Mammary epithelial cell (primary cell): Measurements from ENCODE around the gene UBE2J2.

ENCODE experiments used
- EZH2 ChIP-seq: IDR thresholded peaks from 2 replicates; pipeline ENCODE4 v1.6.1; 2012; ENCODE audit warnings: low read length, inconsistent platforms, borderline replicate concordance
- TF ChIP-seq, protein P1 (sequence below), 2 donors: IDR thresholded peaks in 1 of 2; conservative IDR thresholded peaks in 1 of 2; 2 replicates each; pipeline ENCODE4 v1.5.1; 2011 to 2012; ENCODE audit warnings: inconsistent platforms in 2 of 2, low read length in 2 of 2, mild to moderate bottlenecking in 2 of 2, control low read depth in 1 of 2, low read depth in 1 of 2; ENCODE audit not compliant: insufficient read depth in 1 of 2; ENCODE audit errors: extremely low read depth in 1 of 2

DNA sequence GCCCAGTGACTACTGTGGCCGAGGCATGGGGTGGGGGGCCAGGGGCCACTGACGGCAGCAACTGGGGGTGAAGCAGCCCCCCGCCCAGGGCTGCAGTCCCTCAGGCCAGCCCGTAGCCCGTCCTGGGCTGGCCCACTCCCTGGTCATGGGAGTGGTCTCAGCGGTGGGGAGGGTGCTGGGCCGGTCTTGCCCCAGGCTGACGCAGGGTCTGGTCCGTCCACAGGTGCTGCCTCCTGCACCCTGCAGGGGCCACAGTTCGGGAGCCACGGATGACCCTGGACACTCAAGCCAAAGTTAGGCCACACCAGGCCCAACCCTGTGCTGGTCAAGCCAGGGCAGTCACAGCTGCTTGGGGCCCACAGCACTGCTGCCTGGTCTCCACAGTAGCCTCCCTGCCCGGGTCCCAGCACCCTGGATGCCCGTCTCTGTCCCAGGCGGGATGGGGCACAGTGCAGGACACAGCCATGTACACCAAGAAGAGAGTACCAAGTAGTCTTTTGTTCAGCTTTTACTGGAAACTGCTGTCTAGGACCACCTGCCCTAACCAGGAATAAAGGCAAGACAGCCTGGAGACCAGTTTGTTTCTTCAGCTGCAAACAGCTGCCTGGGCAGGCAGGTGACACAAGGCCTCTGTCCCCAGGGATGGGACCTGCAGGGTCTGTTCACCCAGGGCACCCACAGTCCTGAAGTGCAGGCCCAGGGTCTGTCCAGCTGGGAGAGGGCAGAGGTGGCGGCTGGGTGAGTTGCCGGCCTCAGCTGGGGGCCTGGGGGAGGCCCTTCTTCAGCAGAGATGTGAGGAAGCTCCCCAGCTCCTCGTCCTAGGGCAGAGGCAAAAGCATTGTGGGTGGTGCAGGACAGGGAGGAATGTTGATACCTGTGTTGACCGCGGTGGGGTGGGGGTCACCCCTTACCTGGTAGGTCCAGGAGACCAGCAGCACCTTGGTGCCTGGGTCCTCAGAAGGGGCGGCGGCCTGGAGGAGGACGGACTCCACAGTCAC lies 37.8 kb upstream of the UBE2J2 start:
- TF ChIP-seq, protein P1, sequence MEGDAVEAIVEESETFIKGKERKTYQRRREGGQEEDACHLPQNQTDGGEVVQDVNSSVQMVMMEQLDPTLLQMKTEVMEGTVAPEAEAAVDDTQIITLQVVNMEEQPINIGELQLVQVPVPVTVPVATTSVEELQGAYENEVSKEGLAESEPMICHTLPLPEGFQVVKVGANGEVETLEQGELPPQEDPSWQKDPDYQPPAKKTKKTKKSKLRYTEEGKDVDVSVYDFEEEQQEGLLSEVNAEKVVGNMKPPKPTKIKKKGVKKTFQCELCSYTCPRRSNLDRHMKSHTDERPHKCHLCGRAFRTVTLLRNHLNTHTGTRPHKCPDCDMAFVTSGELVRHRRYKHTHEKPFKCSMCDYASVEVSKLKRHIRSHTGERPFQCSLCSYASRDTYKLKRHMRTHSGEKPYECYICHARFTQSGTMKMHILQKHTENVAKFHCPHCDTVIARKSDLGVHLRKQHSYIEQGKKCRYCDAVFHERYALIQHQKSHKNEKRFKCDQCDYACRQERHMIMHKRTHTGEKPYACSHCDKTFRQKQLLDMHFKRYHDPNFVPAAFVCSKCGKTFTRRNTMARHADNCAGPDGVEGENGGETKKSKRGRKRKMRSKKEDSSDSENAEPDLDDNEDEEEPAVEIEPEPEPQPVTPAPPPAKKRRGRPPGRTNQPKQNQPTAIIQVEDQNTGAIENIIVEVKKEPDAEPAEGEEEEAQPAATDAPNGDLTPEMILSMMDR (conservative IDR thresholded peaks at IDR 0.05 in 1 of 2, IDR thresholded peaks at IDR 0.05 in 1 of 2; ENCODE audit: extremely low read depth in 1 of 2, insufficient read depth in 1 of 2, low read depth in 1 of 2, low read length in 2 of 2) = no peak
- TF ChIP-seq EZH2 = no peak
